GM20431 (cell line): ENCODE results near the gene ENC1.

ENCODE experiments used
- in situ Hi-C: fragments of 300-500 bp; cut with MseI, MboI; formaldehyde crosslinking; loops from one replicate; pipeline ENCODE4 v1.15.0; 2020; ENCODE audit warnings: low sequenced_read_pairs; ENCODE audit not compliant: unreplicated experiment

Gene ENC1

GRCh38 chr5:74636552-74636951 lies 4.0 kb downstream of the ENC1 start:
- in situ Hi-C loops: loop anchor here (25.0 kb wide), 1 partner anchor 599 kb away; no protein-coding TSS in a partner anchor

DNA sequence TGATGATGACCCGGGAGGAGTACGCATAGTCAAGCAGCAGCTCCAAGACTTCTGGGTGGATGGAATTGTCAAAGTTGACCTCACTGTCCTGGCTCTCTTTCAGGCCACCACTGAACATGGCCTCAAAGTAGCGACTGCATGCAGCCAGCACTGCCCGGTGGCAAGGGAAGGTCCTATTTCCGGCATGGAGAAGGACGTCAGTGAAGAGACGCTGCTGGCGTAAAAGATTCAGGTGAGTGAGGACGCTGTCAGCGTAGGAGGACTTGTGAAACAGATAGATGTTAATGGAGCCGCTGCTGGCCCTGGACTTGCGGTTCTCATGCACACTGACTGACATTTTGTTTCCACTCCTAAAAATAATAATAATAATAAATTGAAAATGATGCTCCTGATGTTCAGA lies 4.4 kb downstream of the ENC1 start:
- in situ Hi-C loops: loop anchor here (25.0 kb wide), 1 partner anchor 599 kb away; no protein-coding TSS in a partner anchor

DNA sequence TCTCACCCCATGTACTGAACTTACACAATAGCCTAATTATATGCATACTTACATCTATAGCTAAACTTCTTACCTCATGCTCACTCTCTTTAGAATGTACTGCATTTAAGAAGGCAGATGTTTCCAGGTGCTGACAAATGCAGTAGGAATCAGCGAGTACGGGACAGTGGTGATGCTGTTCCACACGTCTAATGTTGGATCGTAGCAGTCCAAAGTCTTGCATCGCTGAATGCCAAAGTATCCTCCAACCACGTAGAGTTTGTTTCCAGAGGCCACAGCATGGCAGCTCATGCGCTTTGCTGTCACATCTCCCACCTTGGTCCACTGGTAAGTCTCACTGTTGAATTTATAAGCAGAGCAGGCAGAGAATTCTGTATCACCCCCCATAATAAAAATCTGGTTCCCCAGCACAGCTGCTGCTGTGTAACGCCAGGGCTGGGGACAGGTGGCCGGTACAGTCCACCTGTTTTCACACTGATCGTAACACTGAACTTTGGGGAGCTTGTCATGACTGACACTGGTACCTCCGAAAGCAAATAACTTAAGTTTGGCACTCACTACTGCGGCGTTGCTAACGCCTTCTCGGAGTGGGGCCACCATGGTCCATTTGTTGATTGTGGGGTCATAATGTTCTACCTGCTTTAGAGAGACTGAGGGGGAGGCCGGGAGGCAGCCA lies 5.8 kb downstream of the ENC1 start:
- in situ Hi-C loops: loop anchor here (25.0 kb wide), 1 partner anchor 597 kb away; no protein-coding TSS in a partner anchor

- in situ Hi-C loops: loop anchor here (25.0 kb wide), 1 partner anchor 596 kb away; no protein-coding TSS in a partner anchor
These were observed 6.8 kb downstream of the ENC1 start for GRCh38 chr5:74633695-74634094.

GRCh38 chr5:74632947-74633356 lies 7.6 kb downstream of the ENC1 start:
- in situ Hi-C loops: loop anchor here (25.0 kb wide), 1 partner anchor 596 kb away; no protein-coding TSS in a partner anchor

DNA sequence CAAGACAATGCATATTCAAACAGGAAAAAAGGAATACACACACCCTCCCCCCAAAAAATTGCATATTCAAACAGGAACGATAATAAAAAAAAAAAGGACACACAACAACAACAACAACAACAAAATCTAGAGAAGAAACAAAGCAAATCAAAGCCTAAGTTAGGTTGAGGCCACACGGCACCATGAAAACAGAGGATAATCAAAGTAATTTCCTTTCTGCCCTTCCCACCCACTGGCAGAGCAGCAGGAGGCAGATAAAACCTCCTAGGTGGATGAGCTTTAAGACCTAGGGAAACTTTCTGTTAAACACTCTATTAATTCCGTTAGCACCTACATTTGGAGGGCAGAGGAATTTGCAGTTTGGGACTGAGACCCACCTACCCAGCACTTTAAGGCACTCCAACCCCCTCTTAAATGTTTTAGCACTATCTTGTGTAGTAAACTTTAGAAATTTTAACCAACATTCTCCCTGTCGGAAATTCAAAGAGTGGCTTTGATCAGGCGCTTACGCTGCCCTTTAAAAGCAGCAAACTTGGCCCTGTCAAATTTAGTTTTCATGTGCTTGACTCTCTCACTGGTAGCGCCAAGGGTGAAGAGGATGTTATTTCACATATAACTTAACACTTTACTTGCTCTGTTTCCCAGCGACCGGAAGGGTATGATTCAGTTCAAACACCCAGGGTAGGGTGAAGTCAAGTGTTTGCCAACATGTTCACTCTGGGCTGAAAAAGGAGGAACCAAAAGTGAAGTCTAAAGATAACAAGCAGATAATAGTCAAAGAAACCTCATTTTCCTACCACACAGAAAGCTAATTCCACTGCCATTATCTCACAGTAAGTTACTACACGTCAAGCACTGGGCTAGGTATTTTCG lies 9.2 kb downstream of the ENC1 start:
- in situ Hi-C loops: loop anchor here (25.0 kb wide), 1 partner anchor 594 kb away; no protein-coding TSS in a partner anchor

DNA sequence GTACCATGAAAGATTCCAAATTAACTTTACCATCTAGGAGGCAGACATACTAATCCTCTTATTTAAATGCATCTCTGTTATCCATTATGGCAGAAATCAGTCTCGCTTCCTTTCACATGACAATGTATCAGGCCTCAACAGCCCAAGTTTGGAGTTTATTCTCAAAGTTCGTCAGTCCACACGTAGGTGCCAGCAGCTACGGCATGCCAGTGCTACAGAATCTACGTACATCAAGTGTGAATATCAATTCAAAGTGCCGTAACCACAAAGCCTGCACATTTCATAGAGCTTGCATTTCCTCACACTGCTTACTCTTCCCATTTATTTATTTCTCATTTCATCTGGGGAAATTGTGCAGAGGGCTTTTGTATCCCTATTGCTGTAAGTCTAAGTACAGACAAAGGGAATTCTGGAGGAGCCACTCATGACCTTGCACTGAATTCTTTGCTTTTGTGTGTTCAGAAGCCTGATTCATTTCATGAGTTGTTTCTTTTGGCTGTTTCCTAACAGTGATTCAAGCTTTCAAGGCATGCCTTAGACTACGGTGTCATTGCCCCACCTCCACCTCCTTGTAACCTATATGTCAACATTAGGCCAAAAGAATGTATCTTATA lies 10.0 kb downstream of the ENC1 start:
- in situ Hi-C loops: loop anchor here (25.0 kb wide), 1 partner anchor 593 kb away; no protein-coding TSS in a partner anchor

GRCh38 chr5:74629326-74629725 lies 11.2 kb downstream of the ENC1 start:
- in situ Hi-C loops: loop anchor here (25.0 kb wide), 1 partner anchor 592 kb away; no protein-coding TSS in a partner anchor

DNA sequence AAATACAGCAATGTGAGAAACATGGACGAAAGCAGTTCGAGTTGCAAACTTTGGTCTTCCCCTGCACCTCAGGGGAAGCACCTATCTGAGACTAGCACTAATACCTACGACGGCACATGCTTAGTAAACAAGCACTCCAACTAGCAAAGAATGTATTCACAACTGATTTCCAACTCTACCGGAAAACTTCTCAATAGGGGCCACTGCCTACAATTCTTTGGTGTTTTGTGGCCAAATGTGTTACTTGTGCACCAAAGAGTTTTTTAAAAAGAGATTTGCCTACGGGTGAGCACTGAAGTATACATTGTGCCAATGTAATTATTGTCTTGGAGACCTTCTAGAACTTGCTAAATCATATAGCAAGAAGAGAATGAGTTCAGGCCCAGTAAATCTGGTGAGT lies 12.2 kb downstream of the ENC1 start:
- in situ Hi-C loops: loop anchor here (25.0 kb wide), 1 partner anchor 591 kb away; no protein-coding TSS in a partner anchor

DNA sequence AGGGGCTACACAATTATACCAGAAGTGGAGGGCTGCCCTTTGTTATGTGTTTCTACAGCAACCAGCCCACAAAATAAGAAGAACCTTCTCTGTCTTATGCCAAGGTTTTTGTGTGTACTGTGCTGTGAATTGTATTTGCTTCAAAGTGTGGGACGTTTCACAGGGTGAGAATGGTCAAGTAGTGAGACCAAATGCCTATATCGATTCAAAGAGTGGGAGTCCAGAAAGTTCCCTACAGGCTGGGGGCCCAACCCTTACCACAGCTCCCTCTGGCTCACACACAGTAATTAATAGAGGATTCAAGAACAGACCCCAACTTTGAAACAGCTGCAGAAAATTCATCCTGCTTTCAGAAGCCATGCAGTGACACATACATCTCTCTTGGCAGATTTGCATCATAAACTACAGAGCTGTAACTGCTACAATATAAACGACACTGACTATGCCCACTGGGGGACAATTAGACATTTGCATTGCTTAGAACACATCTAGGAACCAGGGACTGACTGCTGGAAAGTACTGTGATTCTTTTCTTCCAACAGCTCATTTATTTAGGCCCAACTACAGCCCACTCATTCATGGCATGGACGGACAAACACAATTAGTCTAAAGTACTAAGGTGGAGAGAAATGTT lies 12.8 kb downstream of the ENC1 start:
- in situ Hi-C loops: loop anchor here (25.0 kb wide), 1 partner anchor 590 kb away; no protein-coding TSS in a partner anchor

DNA sequence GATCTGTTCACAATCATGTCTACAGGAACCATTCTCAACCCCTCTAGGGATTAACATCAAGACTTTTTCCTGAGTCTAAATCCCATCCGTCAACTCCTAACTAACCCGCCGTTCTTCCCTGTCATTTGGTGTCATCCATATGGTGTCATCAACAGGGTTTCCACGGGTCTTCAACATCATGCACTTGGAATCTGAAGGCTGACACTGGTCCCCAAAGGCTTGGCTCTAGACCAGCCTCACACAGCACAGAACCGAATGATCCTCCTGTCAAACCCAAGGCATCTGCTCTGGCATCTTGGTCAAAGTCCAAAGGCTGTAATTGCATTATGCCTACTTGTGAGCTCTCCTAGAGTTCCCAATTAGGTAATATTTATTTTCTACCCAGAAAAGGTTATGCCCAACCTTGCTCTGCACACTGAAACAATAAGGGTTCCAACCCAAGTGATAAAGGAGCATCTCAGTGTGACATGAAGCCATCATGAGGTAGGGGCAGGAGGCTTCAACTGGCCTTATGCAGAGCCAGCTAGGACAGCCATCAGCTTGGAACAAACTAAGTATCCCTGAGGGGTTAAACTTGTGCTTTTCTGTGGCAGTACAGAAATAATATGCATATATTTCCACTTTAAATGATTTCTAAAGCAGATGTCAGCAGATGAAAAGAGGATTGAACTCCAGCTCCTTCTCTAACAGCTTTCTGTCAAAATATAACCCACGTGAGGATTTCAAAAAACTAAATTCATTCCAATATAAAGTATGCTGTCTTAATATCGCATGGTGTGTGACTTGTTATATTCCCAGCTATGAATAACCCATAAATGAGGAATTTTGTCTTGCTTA lies 13.9 kb downstream of the ENC1 start:
- in situ Hi-C loops: loop anchor here (25.0 kb wide), 1 partner anchor 589 kb away; no protein-coding TSS in a partner anchor

DNA sequence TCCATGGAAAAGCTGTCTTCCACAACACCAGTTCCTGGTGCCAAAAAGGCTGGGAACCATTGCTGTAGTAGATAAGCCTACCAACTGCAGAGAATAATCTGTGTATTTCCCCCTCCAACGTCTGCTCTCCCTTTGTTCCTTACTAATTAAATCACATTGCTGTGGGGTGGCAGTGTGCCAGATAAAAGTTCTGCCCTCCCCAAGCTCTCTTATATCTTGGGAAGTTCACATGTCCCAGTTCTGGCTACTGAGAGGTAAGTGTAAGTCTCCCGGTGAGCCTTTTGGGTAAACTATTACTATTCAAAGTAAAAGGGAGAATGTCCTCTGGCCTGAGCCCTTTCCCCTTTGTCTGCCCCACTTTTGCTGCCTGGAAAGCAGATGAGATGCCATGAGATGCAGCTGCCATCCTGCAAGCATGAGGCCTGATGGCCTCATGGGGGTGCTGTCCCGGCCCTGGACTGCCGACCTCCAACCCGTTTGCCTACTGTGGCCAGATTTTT lies 14.7 kb downstream of the ENC1 start:
- in situ Hi-C loops: loop anchor here (25.0 kb wide), 1 partner anchor 588 kb away; no protein-coding TSS in a partner anchor

- in situ Hi-C loops: loop anchor here (25.0 kb wide), 1 partner anchor 588 kb away; no protein-coding TSS in a partner anchor
These were observed 15.5 kb downstream of the ENC1 start for GRCh38 chr5:74624931-74625505.

DNA sequence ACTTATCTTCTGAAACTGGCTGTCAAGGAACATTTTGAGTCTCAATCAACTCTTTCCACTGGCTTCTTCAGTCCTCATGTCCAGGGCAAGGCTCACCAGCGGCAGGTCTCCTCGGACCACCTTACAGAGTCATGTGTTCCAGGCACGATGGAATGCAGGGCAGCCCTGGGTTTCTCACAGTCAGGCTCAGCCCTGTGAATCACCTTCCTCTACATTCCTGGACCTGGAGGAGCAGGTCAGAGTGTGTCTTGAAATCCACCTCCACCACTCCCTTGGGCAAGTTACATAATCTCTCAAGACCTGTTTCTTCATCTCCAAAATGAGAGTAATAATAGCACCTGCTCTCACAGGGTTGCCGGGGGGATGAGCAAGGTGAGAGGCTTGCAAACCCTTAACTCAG lies 16.0 kb downstream of the ENC1 start:
- in situ Hi-C loops: no loop called here

DNA sequence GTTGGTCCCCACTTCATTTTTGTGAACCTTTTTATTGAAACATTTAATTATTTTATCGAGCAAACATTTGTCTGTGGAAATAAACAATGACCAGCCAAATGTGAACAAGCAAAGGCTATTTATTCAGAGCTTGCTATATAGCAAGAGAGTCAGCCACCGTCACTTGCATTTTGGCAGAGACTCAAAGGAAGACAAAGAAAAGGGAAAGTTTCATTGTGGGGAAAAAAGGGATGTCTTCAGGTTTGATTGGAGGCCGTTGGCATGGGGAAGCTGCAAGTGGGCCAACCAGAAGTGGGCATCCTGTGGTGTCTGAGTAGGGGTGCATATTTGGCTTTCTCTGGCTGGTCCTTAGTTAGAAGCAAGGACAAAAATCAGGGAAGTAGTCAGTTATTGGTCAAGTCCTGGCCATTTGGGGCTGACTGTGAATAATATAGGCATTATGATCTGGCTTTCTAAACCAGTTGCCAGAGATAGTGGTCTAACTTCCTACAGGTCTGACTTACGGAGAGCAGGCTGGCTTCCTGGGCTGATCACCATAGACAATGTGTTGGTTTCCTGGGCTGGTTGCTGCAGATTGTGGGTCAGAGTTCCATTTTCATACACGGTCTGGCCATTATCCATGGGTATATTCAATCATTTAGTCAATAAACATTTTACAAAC lies 16.6 kb downstream of the ENC1 start:
- in situ Hi-C loops: no loop called here

GRCh38 chr5:74623006-74623611 lies 17.4 kb downstream of the ENC1 start:
- in situ Hi-C loops: no loop called here

DNA sequence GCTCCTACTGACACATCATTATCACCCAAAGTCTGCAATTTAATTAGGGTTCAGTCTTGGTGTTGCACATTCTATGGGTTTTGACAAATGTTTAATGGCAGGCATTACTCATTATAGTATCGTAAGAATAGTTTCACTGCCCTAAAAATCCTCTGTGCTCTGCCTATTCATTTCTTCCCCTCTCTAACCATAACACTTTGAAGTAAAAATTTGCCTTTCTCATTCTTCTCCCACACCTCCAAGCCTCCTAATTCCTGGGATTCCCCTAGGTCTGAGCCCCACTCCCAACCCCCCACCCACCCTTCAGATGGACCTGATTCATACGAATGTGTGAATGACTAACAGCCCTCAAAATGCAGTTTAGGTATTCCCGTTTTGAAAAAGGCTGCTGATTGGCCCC lies 18.4 kb downstream of the ENC1 start:
- in situ Hi-C loops: no loop called here
